Calu3 (cell line): ENCODE measurements around the gene ACSL3. TPM values are rescaled to one million over a fixed set of nuclear protein-coding genes. Genes with fewer than 3 reads are reported as not detected.

Experiments
- BruUV-seq: library from RNA; stranded (reverse); fragments of 400-500 nt; replicated peaks from 2 replicates; lab custom pipeline; 2021; lab: Mats Ljungman, UMichigan
- CTCF ChIA-PET: fragments of 300-600 bp; sonication (Branson Sonifier 250); formaldehyde crosslinking; loops from one replicate; lab custom pipeline; 2022; ENCODE audit warnings: antibody characterized with exemption; lab: Charles Lee
- DNase-seq: peaks from one replicate; pipeline ENCODE4 v3.0.0; 2022
- H3K27ac Mint-ChIP-seq: one replicate; pipeline ENCODE4 v1.8.0; 2022; ENCODE audit warnings: mixed read lengths; ENCODE audit not compliant: unreplicated experiment
- H3K27me3 Mint-ChIP-seq: one replicate; pipeline ENCODE4 v1.8.0; 2022; ENCODE audit warnings: mixed read lengths; ENCODE audit not compliant: unreplicated experiment
- H3K36me3 Mint-ChIP-seq: one replicate; pipeline ENCODE4 v1.8.0; 2022; ENCODE audit warnings: mild to moderate bottlenecking, moderate library complexity, mixed read lengths; ENCODE audit not compliant: insufficient read depth, unreplicated experiment
- H3K4me1 Mint-ChIP-seq: one replicate; pipeline ENCODE4 v1.8.0; 2022; ENCODE audit warnings: mild to moderate bottlenecking, low read depth, mixed read lengths; ENCODE audit not compliant: unreplicated experiment
- H3K4me3 Mint-ChIP-seq: one replicate; pipeline ENCODE4 v1.8.0; 2022; ENCODE audit warnings: mild to moderate bottlenecking, low read depth, moderate library complexity, mixed read lengths; ENCODE audit not compliant: unreplicated experiment
- H3K9me3 Mint-ChIP-seq: one replicate; pipeline ENCODE4 v1.8.0; 2022; ENCODE audit warnings: low read depth, mixed read lengths; ENCODE audit not compliant: unreplicated experiment
- intact Hi-C: fragments of 100-400 bp; cut with micrococcal nuclease; formaldehyde crosslinking; loops from one replicate; pipeline ENCODE4 v1.10.0; 2022; ENCODE audit not compliant: unreplicated experiment
- total RNA-seq: library from RNA; stranded (reverse); gene quantifications from 2 replicates; pipeline ENCODE4 v1.2.3, GENCODE V29; 2022
- TF ChIP-seq, protein P1 (sequence below): fragments of 200-600 bp; IDR thresholded peaks from one replicate; pipeline ENCODE4 v1.8.0; 2022; ENCODE audit warnings: antibody characterized with exemption; ENCODE audit not compliant: unreplicated experiment

The ACSL3 gene
- total RNA-seq, 1 experiment from 2014 or later, result 167 TPM

DNA sequence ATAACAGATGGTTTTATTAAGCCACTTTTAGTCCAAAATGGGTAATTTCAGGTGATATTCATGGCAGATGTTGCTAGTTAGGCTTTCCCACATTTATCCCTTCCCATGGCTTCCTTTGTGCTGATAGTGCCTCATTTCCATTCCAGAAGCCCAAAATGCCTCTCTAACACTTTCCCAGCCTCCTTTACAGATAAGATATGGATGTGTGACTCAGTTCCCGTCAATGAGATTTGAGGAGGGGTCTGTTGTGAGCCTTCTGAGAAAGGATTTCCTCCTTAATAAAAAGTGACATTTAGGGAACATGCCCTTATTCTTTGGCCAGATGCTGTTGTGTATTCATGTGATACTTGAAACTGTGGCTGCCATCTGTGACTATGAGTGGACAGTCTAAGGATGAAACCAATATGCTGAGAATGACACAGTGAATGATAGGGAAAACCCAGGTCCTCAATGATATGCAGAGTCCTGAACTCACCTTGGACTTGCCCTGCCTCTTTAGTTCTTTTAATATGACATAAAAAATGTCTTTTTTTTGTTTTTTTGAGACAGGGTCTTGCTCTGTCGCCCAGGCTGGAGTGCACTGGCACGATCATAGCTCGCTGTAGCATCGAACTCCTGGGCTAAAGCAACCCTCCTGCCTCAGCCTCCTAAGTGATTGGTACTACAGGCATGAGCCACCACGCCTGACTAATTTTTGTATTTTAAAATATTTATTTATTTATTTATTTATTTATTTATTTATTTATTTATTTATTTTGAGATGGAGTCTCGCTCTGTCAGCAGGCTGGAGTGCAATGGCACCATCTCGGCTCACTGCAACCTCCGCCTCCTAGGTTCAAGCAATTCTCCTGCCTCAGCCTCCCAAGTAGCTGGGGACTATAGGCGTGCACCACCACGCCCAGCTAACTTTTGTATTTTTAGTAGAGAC is 5.8 kb upstream of the ACSL3 start:
- Mint-ChIP-seq H3K27me3 (no peaks in the 10 kb centered on the region), H3K27ac (no peak overlapping the region), H3K36me3 (peaks cover 5% of the 10 kb centered on the region), H3K9me3 (no peaks in the 10 kb centered on the region), H3K4me1 (peaks cover 14% of the 10 kb centered on the region), H3K4me3 (no peak overlapping the region)
- DNase-seq, result no peak
- no TSS peak for BruUV-seq
- CTCF ChIA-PET, result no interaction called here
- intact Hi-C loops, result no loop called here
- TF ChIP-seq, protein P1, sequence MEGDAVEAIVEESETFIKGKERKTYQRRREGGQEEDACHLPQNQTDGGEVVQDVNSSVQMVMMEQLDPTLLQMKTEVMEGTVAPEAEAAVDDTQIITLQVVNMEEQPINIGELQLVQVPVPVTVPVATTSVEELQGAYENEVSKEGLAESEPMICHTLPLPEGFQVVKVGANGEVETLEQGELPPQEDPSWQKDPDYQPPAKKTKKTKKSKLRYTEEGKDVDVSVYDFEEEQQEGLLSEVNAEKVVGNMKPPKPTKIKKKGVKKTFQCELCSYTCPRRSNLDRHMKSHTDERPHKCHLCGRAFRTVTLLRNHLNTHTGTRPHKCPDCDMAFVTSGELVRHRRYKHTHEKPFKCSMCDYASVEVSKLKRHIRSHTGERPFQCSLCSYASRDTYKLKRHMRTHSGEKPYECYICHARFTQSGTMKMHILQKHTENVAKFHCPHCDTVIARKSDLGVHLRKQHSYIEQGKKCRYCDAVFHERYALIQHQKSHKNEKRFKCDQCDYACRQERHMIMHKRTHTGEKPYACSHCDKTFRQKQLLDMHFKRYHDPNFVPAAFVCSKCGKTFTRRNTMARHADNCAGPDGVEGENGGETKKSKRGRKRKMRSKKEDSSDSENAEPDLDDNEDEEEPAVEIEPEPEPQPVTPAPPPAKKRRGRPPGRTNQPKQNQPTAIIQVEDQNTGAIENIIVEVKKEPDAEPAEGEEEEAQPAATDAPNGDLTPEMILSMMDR, result no peak

- Mint-ChIP-seq H3K27ac (peak overlapping the region; percentile 47), H3K9me3 (no peaks in the 10 kb centered on the region), H3K4me3 (no peak overlapping the region), H3K36me3 (peaks cover 8% of the 10 kb centered on the region), H3K4me1 (no peaks in the 10 kb centered on the region), H3K27me3 (no peaks in the 10 kb centered on the region)
- intact Hi-C loops, result loop anchor here (5.0 kb wide), 2 partner anchors 42 to 153 kb away; no protein-coding TSS in a partner anchor
- TF ChIP-seq, protein P1, result no peak
- DNase-seq, result peak; percentile 28
- CTCF ChIA-PET, result interaction anchor here (0.7 kb wide), 1 partner anchor 17 kb away, joined by 6 read pairs; no protein-coding TSS in a partner anchor
- no TSS peak for BruUV-seq
These were observed 837 bp upstream of the ACSL3 start for GRCh38 chr2:222859786-222860612.

GRCh38 chr2:222861411-222862105 is 722 bp downstream of the ACSL3 start:
- Mint-ChIP-seq H3K9me3 (no peaks in the 10 kb centered on the region), H3K27me3 (no peaks in the 10 kb centered on the region), H3K4me1 (no peaks in the 10 kb centered on the region), H3K36me3 (peaks cover 8% of the 10 kb centered on the region), H3K4me3 (no peak overlapping the region), H3K27ac (no peak overlapping the region)
- DNase-seq, result peak; percentile 10
- intact Hi-C loops, result loop anchor here (5.0 kb wide), 2 partner anchors 41 to 154 kb away; no protein-coding TSS in a partner anchor
- TF ChIP-seq, protein P1, result no peak
- CTCF ChIA-PET, result interaction anchor here (0.6 to 2.0 kb wide), 9 partner anchors 14 to 357 kb away, joined by 3 to 13 read pairs (median 5); no protein-coding TSS in a partner anchor
- BruUV-seq, result no TSS peak
